GM18873 (cell line): Measurements from ENCODE around the gene LRTM2.

Experiments
- ATAC-seq: cut with Tn5 transposase; IDR thresholded peaks from one replicate; pipeline ENCODE4 v1.9.1; 2021; ENCODE audit warnings: mild to moderate bottlenecking, moderate library complexity, moderate number of reproducible peaks; ENCODE audit not compliant: unreplicated experiment, low FRiP score

LRTM2 gene

GRCh38 chr12:1827826-1828805 lies 7.8 kb downstream of the LRTM2 start:
- ATAC-seq = no peak

- ATAC-seq = no peak
These were observed 8.5 kb downstream of the LRTM2 start for GRCh38 chr12:1828856-1829255.

- no peak for ATAC-seq
These were observed 9.0 kb downstream of the LRTM2 start for GRCh38 chr12:1829306-1829900.

- ATAC-seq = no peak
These were observed 10.1 kb downstream of the LRTM2 start for GRCh38 chr12:1830401-1830845.

- ATAC-seq = no peak
These were observed 10.9 kb downstream of the LRTM2 start for GRCh38 chr12:1830981-1831963.

GRCh38 chr12:1832801-1833595 lies 12.6 kb downstream of the LRTM2 start:
- ATAC-seq = no peak

- no peak for ATAC-seq
These were observed 13.2 kb downstream of the LRTM2 start for GRCh38 chr12:1833596-1834028.

GRCh38 chr12:1834186-1834925 lies 14.0 kb downstream of the LRTM2 start:
- ATAC-seq = no peak

GRCh38 chr12:1835211-1836131 lies 15.1 kb downstream of the LRTM2 start:
- ATAC-seq = no peak

GRCh38 chr12:1836241-1836803 lies 16.0 kb downstream of the LRTM2 start:
- ATAC-seq = no peak

- no peak for ATAC-seq
These were observed 16.6 kb downstream of the LRTM2 start for GRCh38 chr12:1836854-1837421.

GRCh38 chr12:1837541-1838204 lies 17.3 kb downstream of the LRTM2 start:
- ATAC-seq = no peak

GRCh38 chr12:1838205-1838993 lies 18.0 kb downstream of the LRTM2 start:
- no peak for ATAC-seq

GRCh38 chr12:1838994-1839365 lies 18.6 kb downstream of the LRTM2 start:
- no peak for ATAC-seq

- no peak for ATAC-seq
These were observed 19.1 kb downstream of the LRTM2 start for GRCh38 chr12:1839464-1839863.
